Measurements from ENCODE around the gene UTP20. TPM values are rescaled to one million over a fixed set of nuclear protein-coding genes. Genes with fewer than 3 reads are reported as not detected.

UTP20 gene
- total and polyA plus RNA-seq, 2 of the 4 experiments (the other 2 are of a cell fraction), result 6.8 to 22.0 TPM

- H3K56ac ChIP-seq (ENCODE audit: extremely low read depth, insufficient read depth, low read length), result no peak overlapping the region
- H2BK20ac ChIP-seq (ENCODE audit: low read depth, low read length), result no peak overlapping the region
- in situ Hi-C loops (cut with MboI; ENCODE audit: low sequenced_read_pairs) (no loop called here), dilution Hi-C loops (cut with HindIII; ENCODE audit: low sequenced_read_pairs, unreplicated experiment) (no loop called here), intact Hi-C loops (cut with micrococcal nuclease) (no loop called here)
- no peak overlapping the region for H2BK120ac ChIP-seq (ENCODE audit: low read depth, low read length)
- BruUV-seq (replicated peaks), result no TSS peak
- H2AK5ac ChIP-seq (ENCODE audit: low read depth, low read length), result no peak overlapping the region
- no peak overlapping the region for H3K9ac ChIP-seq (ENCODE audit: low read depth, low read length)
- no peak overlapping the region for H3K14ac ChIP-seq (replicated peaks; ENCODE audit: low read depth, low read length)
- H3K4me3 ChIP-seq (ENCODE audit: insufficient read depth, low read depth, low read length), result no peak overlapping the region
- H3K27me3 ChIP-seq (ENCODE audit: control insufficient read depth, insufficient read depth, low read length), result no peaks in the 10 kb centered on the region
- no peaks in the 10 kb centered on the region for H3K4me1 ChIP-seq (ENCODE audit: control insufficient read depth, insufficient read depth, low read length)
- no peak overlapping the region for H2AFZ ChIP-seq (replicated peaks; ENCODE audit: low read length, poor library complexity)
- POLR2A ChIA-PET (ENCODE audit: unreplicated experiment), result no interaction called here
- H3K18ac ChIP-seq (ENCODE audit: low read depth, low read length), result no peak overlapping the region
- no peak overlapping the region for H3K4me2 ChIP-seq (ENCODE audit: low read depth, low read length)
- no peak overlapping the region for H4K8ac ChIP-seq (ENCODE audit: low read depth in 2 of 2, low read length in 2 of 2)
- H2BK15ac ChIP-seq (ENCODE audit: low read depth, low read length), result no peak overlapping the region
- H4K20me1 ChIP-seq (ENCODE audit: insufficient read depth, low read length), result no peaks in the 10 kb centered on the region
- H3K9me3 ChIP-seq (ENCODE audit: control insufficient read depth, insufficient read depth, low read length), result peaks cover 3% of the 10 kb centered on the region; the same call in 1 of the 2 replicates
- no peaks in the 10 kb centered on the region for H3K9me1 ChIP-seq (ENCODE audit: insufficient read depth, low read length)
- H2AK9ac ChIP-seq (replicated peaks; ENCODE audit: low read depth, low read length, poor library complexity), result no peak overlapping the region
- H3K27ac ChIP-seq (ENCODE audit: insufficient read depth, low read length), result no peak overlapping the region
- H2BK5ac ChIP-seq (ENCODE audit: low read depth, low read length, poor library complexity, severe bottlenecking), result no peak overlapping the region
- no peak overlapping the region for H4K91ac ChIP-seq (ENCODE audit: insufficient read depth, low read depth, low read length)
- H3K36me3 ChIP-seq (ENCODE audit: control insufficient read depth, insufficient read depth, low read length), result no peaks in the 10 kb centered on the region
- H4K5ac ChIP-seq (ENCODE audit: low read depth, low read length), result no peak overlapping the region
- no CpG with 5 or more reads among the region's 2 CpGs for WGBS, 2 experiments (ENCODE audit: extremely low coverage in 2 of 2, insufficient read length in 1 of 2)
- no peak overlapping the region for H3K23ac ChIP-seq (ENCODE audit: low read depth, low read length)
- TF ChIP-seq POLR2A (IDR thresholded peaks at IDR 0.05; ENCODE audit: low read depth, low read length) (no peak), CEBPB (IDR thresholded peaks at IDR 0.05; ENCODE audit: low read depth, low read length) (no peak), FOS (IDR thresholded peaks at IDR 0.05; ENCODE audit: low read depth, low read length) (no peak), ELK1 (IDR thresholded peaks at IDR 0.05; ENCODE audit: borderline replicate concordance, low read depth, low read length) (no peak), MXI1 (IDR thresholded peaks at IDR 0.05; ENCODE audit: borderline replicate concordance, low read depth, low read length) (no peak)
- CTCF ChIA-PET, result no interaction called here
- DNase-seq (no peak), ATAC-seq (ENCODE audit: low read depth) (no peak)
- H3K79me1 ChIP-seq (ENCODE audit: low read depth in 1 of 2, low read length in 2 of 2), result no peaks in the 10 kb centered on the region
- H3K4ac ChIP-seq (ENCODE audit: low read depth, low read length), result no peak overlapping the region
These were observed 36.3 kb upstream of the UTP20 start for GRCh38 chr12:101243616-101244015.

Data from IMR-90 (cell line).